Lower leg skin (tissue), 3 donors: ENCODE data around the gene BRD1.

Source experiments
- CTCF ChIP-seq, 3 donors: fragments of 450-650 bp; IDR thresholded peaks; one replicate each; pipeline ENCODE4 v1.5.1; 2016; ENCODE audit warnings: antibody characterized with exemption in 3 of 3, mild to moderate bottlenecking in 3 of 3, moderate library complexity in 2 of 3
- POLR2A ChIP-seq, 2 donors: fragments of 450-650 bp; IDR thresholded peaks; one replicate each; pipeline ENCODE4 v1.6.1; 2016 to 2017; ENCODE audit warnings: antibody characterized with exemption in 2 of 2, mild to moderate bottlenecking in 1 of 2, moderate library complexity in 1 of 2

- TF ChIP-seq CTCF (IDR thresholded peaks at IDR 0.05), result no peak
- TF ChIP-seq POLR2A (IDR thresholded peaks at IDR 0.05), result no peak
Measured at GRCh38 chr22:49795521-49795920, 32.2 kb downstream of the BRD1 start.
